ENCODE data around the gene DRG2. TPM values are rescaled to one million over a fixed set of nuclear protein-coding genes. Genes with fewer than 3 reads are reported as not detected.

DRG2 gene
- total RNA-seq, 1 experiment from 2014 or later, result 47.9 TPM

DNA sequence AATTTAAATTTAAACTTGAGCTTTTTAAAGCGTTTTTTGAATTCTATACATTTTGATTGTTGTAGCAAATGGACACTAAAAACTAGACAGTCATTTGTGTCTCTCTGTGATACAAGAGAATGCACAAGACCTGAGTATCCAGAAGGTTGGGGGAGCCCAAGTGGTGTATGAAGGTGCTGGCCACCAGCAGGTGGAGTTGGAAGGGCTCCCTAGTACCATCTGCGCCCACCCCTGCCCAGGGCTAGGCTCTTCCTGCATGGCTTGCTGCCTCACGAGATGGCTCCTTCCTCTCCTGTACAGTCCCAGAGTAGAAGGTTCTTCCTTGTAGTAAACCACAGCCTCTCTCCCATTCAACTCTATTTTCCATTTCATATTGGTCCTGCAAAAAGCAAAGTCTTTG, 31.5 kb upstream of the DRG2 start:
- TF ChIP-seq, protein P1, sequence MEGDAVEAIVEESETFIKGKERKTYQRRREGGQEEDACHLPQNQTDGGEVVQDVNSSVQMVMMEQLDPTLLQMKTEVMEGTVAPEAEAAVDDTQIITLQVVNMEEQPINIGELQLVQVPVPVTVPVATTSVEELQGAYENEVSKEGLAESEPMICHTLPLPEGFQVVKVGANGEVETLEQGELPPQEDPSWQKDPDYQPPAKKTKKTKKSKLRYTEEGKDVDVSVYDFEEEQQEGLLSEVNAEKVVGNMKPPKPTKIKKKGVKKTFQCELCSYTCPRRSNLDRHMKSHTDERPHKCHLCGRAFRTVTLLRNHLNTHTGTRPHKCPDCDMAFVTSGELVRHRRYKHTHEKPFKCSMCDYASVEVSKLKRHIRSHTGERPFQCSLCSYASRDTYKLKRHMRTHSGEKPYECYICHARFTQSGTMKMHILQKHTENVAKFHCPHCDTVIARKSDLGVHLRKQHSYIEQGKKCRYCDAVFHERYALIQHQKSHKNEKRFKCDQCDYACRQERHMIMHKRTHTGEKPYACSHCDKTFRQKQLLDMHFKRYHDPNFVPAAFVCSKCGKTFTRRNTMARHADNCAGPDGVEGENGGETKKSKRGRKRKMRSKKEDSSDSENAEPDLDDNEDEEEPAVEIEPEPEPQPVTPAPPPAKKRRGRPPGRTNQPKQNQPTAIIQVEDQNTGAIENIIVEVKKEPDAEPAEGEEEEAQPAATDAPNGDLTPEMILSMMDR (IDR thresholded peaks at IDR 0.05; ENCODE audit: insufficient read depth in 1 of 2, low read depth in 1 of 2, low read length in 1 of 2, severe bottlenecking in 1 of 2, unreplicated experiment in 1 of 2), result no peak
- no peaks in the 10 kb centered on the region for H3K27me3 Mint-ChIP-seq (ENCODE audit: insufficient read depth, unreplicated experiment)
- H3K9me3 Mint-ChIP-seq (ENCODE audit: unreplicated experiment), result no peaks in the 10 kb centered on the region
- intact Hi-C loops (cut with micrococcal nuclease; ENCODE audit: unreplicated experiment), result no loop called here
- H3K27ac Mint-ChIP-seq (ENCODE audit: unreplicated experiment), result no peak overlapping the region
- no peak for DNase-seq
- ChIA-PET POLR2A (no interaction called here), CTCF (interaction anchor here (1.2 kb wide), 1 partner anchor 84 kb away, joined by 5 read pairs; the partner anchor contains the start of genes DRC3 and TOM1L2)
- H3K36me3 Mint-ChIP-seq (ENCODE audit: insufficient read depth, unreplicated experiment), result peaks cover 18% of the 10 kb centered on the region
- Histone ChIP-seq H3K9me3 (no peaks in the 10 kb centered on the region), H3K4me3 (ENCODE audit: low read depth, low read length) (no peak overlapping the region), H3K4me1 (no peaks in the 10 kb centered on the region), H3K36me3 (ENCODE audit: control insufficient read depth, insufficient read depth, low read length) (no peaks in the 10 kb centered on the region; the same call in 1 of the 2 replicates), H3K27me3 (replicated peaks; ENCODE audit: control insufficient read depth, insufficient read depth, low read length) (no peaks in the 10 kb centered on the region)
- no TSS peak for BruUV-seq (replicated peaks)
- no peak overlapping the region for H3K4me3 Mint-ChIP-seq (ENCODE audit: unreplicated experiment)
- H3K4me1 Mint-ChIP-seq (ENCODE audit: low read depth, unreplicated experiment), result no peaks in the 10 kb centered on the region

DNA sequence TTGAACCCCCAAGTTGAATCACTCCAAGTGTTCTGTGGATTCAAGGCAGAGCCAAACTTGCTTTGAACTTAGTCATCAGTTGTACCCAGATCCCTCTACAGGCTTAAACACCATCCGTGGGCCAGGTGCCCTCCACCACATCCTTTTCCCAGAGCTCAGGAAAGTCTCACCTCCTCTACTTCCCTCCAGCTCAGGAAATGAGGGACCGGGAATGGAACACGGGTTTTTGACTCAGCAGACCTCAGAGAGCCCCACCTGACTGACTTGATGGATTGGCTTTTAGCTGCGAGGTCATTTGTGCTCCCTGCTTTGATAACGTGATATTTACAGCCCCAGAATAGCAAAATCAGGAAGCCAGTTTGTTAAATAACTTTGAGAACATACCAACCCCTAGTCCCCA, 28.5 kb upstream of the DRG2 start:
- no peaks in the 10 kb centered on the region; the same call in none of the 2 replicates for H3K36me3 ChIP-seq (ENCODE audit: control insufficient read depth, insufficient read depth, low read length)
- no peaks in the 10 kb centered on the region for H3K4me1 ChIP-seq
- intact Hi-C loops (cut with micrococcal nuclease; ENCODE audit: unreplicated experiment), result no loop called here
- no peaks in the 10 kb centered on the region for H3K27me3 Mint-ChIP-seq (ENCODE audit: insufficient read depth, unreplicated experiment)
- no peak overlapping the region for H3K27ac Mint-ChIP-seq (ENCODE audit: unreplicated experiment)
- TF ChIP-seq, protein P1 (IDR thresholded peaks at IDR 0.05; ENCODE audit: insufficient read depth in 1 of 2, low read depth in 1 of 2, low read length in 1 of 2, severe bottlenecking in 1 of 2, unreplicated experiment in 1 of 2), result no peak
- ChIA-PET CTCF (interaction anchor here (1.0 kb wide), 1 partner anchor 247 kb away, joined by 6 read pairs; no protein-coding TSS in a partner anchor), POLR2A (no interaction called here)
- no peaks in the 10 kb centered on the region for H3K9me3 ChIP-seq
- peaks cover 13% of the 10 kb centered on the region for H3K36me3 Mint-ChIP-seq (ENCODE audit: insufficient read depth, unreplicated experiment)
- no peak for DNase-seq
- no TSS peak for BruUV-seq (replicated peaks)
- H3K9me3 Mint-ChIP-seq (ENCODE audit: unreplicated experiment), result no peaks in the 10 kb centered on the region
- no peak overlapping the region for H3K4me3 ChIP-seq (ENCODE audit: low read depth, low read length)
- no peak overlapping the region for H3K4me3 Mint-ChIP-seq (ENCODE audit: unreplicated experiment)
- no peaks in the 10 kb centered on the region for H3K27me3 ChIP-seq (replicated peaks; ENCODE audit: control insufficient read depth, insufficient read depth, low read length)
- no peaks in the 10 kb centered on the region for H3K4me1 Mint-ChIP-seq (ENCODE audit: low read depth, unreplicated experiment)

DNA sequence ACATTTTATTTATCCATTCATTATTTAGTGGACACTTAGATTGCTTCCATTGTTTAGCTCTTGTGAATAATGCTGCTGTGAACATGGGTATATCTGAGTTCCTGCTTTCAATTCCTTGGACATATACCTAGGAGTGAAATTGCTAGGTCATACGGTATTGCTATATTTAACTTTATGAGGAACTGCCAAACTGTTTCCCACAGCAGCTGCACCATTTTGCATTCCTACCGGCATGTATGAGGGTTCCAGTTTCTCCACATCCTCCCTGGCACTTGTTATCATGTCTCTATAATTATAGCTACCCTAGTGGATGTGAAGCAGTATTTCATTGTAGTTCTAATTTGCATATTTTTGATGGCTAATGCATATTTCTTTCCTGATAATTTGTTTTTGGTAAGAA, 23.7 kb upstream of the DRG2 start:
- intact Hi-C loops (cut with micrococcal nuclease; ENCODE audit: unreplicated experiment), result no loop called here
- BruUV-seq (replicated peaks), result no TSS peak
- Histone ChIP-seq H3K9me3 (no peaks in the 10 kb centered on the region), H3K4me1 (no peaks in the 10 kb centered on the region), H3K27me3 (replicated peaks; ENCODE audit: control insufficient read depth, insufficient read depth, low read length) (no peaks in the 10 kb centered on the region), H3K4me3 (ENCODE audit: low read depth, low read length) (no peak overlapping the region), H3K36me3 (ENCODE audit: control insufficient read depth, insufficient read depth, low read length) (no peaks in the 10 kb centered on the region; the same call in 1 of the 2 replicates)
- DNase-seq, result no peak
- TF ChIP-seq, protein P1 (IDR thresholded peaks at IDR 0.05; ENCODE audit: insufficient read depth in 1 of 2, low read depth in 1 of 2, low read length in 1 of 2, severe bottlenecking in 1 of 2, unreplicated experiment in 1 of 2), result no peak
- H3K36me3 Mint-ChIP-seq (ENCODE audit: insufficient read depth, unreplicated experiment), result peaks cover 6% of the 10 kb centered on the region
- no peak overlapping the region for H3K27ac Mint-ChIP-seq (ENCODE audit: unreplicated experiment)
- no peaks in the 10 kb centered on the region for H3K9me3 Mint-ChIP-seq (ENCODE audit: unreplicated experiment)
- no peaks in the 10 kb centered on the region for H3K27me3 Mint-ChIP-seq (ENCODE audit: insufficient read depth, unreplicated experiment)
- ChIA-PET CTCF (no interaction called here), POLR2A (no interaction called here)
- no peaks in the 10 kb centered on the region for H3K4me1 Mint-ChIP-seq (ENCODE audit: low read depth, unreplicated experiment)
- H3K4me3 Mint-ChIP-seq (ENCODE audit: unreplicated experiment), result no peak overlapping the region

Measured in Caco-2 (cell line).